NOMO-1 treated with DMSO at 0.1 percent for 48 hours (cell line): Measurements from ENCODE around the gene BCL2L12.

Experiments used
- DNase-seq: peaks from one replicate; lab custom pipeline; 2025; ENCODE audit not compliant: unreplicated experiment; lab: John Stamatoyannopoulos, UW

The BCL2L12 gene

DNA sequence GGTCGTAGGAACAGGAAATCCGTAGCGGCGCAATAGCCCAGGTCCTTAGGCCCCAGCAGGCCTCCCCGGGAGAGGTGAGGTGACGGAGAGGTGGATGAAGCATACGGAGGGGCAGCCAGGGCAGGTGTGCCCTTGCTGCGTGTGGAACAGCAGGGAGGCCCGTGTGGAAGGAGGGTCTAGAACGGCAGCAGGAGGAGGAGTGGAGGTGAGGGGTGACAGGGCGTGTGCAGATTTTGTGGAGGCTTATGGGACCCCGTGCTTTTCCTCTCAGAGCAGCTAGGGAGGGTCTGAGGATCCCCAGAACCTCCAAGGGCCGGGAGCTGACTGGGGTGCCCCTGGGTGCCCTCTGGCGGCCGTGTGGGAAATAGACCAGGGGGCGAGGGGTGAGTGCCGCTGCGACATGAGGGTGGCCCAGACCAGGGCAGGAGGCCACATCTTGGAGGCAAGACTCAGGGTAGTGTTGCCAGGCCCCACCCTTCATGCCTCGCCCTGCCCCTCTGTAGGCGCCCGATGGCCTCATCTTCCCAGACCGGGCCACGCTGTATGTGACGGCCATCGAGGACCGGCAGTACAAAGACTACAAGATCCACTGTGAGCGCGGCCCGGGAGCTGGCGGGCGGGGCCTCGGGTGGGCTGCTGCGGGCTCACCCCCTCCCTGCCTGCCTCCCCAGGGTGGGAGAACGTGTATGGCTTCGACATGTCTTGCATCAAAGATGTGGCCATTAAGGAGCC is 18.7 kb downstream of the BCL2L12 start:
- DNase-seq = no peak

DNA sequence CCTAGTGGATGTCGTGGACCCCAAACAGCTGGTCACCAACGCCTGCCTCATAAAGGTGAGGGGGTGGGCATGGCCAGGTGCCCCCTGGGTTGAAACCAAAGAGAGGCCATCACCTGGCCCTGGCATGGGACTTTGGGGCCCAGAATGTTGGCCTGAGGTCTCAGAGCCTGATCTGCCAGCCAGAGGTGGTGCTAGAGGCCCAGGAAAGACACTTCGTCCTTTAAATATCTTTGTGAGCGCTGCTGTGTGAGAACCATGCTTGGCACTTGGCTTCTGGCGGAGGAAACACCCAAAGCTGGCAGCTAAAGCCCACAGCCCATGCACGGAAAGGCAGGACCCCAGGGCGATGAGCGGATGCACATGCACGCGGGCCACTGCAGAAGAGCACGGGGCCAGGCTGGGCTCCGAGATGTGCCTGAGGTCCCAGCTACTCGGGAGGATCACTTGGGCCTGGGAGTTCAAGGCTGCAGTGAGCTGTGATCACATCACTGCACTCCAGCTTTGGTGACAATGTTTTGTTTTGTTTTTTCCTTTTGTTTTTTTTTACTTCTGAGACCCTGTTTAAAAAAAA is 19.3 kb downstream of the BCL2L12 start:
- DNase-seq = no peak

DNA sequence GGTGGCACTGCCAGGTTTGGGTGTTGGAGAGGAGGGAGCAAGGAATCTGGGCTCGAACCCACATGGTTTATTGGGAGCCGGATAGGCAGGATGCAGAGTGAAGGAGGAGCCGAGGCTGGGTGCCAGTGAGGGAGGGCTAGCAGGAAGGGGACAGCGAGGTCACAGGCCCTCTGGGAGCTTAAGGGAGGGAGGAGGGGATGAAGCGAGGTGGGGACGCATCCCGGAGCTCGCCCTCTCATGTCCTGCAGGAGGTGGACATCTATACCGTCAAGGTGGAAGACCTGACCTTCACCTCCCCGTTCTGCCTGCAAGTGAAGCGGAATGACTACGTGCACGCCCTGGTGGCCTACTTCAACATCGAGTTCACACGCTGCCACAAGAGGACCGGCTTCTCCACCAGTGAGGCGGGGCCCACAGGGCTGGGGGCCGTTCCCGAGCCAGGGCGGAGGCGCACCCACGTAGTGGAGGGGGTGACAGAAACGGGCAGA is 20.2 kb downstream of the BCL2L12 start:
- no peak for DNase-seq

GRCh38 chr19:49686503-49687088 is 20.9 kb downstream of the BCL2L12 start:
- DNase-seq = no peak

DNA sequence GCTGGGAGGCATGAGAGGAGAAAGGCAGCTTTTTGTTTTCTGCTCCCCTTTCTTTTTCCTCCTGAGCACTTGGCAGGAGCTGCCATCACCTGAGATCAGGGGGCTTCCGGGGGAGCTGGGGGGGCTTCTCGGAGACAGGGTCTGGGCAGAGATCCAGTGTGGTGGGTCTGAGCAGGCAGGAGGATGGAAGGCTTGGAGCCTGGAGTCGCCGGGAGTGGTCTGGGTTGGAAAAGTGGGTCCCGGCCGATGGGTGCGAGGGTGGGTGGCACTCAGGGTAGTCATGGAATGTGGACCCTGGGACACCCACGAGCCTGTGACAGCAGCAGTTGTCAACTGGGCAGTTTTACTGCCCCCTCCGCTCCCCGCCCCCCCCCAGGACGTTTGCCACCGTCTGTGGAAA is 21.4 kb downstream of the BCL2L12 start:
- DNase-seq = no peak

DNA sequence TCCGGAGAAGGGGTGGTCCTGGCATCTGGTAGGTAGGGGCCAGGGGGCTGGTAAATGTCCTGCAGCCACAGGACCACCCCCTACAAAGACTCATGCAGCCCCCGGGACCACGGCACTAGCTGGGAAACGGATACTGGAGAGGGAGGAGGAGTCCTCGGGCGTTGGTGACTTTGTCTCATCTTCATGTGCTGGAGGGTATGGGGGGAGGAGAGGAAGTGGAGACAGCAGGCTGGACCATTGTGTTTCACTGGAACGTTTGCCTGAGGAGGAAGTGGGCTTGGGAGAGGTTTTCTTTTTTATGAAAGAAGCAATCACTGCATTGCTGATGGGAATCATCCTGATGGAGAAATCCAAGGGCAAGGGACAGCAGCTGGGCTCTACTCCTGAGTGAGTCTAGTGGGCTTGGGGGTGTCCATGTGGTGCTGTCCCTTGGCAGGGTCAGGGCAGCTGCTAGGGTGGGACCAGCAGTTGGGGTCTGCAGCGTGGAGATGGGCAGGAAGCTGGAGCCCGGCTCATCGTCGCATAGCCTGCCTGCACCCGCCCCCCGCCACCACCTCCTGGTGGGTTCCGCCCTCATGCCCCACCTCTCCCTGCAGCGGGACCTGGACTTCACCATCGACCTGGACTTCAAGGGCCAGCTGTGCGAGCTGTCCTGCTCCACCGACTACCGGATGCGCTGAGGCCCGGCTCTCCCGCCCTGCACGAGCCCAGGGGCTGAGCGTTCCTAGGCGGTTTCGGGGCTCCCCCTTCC is 22.0 kb downstream of the BCL2L12 start:
- no peak for DNase-seq

DNA sequence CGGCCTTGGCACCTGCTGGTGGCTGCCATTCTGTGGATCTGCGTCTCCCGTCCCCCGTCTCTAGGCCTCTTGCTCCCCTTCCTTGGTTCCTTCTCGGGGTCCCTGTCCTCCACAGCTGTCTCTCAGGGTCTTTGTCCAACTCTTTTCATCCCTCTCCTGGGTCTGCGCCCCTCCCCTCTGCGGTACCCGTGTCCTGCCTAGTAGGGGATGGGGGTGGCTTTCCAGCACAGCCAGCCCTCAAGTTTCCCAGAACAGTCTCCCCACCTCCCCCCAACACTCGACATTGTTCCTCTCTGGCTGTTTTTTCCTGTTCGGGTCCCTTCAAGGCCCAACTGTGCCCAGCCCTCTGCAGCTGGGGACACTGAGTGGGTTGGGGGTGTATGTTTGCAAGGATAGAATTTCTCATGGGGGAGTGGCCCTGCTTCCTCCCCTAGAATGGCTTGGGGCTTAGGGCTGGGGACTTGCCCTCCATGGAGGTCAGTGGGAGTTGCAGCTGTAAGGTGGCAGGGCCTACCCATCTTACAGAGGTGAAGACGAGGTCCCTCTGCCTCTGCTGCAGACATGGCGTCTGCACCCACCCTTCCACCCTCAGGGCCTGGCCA is 22.9 kb downstream of the BCL2L12 start:
- no peak for DNase-seq

DNA sequence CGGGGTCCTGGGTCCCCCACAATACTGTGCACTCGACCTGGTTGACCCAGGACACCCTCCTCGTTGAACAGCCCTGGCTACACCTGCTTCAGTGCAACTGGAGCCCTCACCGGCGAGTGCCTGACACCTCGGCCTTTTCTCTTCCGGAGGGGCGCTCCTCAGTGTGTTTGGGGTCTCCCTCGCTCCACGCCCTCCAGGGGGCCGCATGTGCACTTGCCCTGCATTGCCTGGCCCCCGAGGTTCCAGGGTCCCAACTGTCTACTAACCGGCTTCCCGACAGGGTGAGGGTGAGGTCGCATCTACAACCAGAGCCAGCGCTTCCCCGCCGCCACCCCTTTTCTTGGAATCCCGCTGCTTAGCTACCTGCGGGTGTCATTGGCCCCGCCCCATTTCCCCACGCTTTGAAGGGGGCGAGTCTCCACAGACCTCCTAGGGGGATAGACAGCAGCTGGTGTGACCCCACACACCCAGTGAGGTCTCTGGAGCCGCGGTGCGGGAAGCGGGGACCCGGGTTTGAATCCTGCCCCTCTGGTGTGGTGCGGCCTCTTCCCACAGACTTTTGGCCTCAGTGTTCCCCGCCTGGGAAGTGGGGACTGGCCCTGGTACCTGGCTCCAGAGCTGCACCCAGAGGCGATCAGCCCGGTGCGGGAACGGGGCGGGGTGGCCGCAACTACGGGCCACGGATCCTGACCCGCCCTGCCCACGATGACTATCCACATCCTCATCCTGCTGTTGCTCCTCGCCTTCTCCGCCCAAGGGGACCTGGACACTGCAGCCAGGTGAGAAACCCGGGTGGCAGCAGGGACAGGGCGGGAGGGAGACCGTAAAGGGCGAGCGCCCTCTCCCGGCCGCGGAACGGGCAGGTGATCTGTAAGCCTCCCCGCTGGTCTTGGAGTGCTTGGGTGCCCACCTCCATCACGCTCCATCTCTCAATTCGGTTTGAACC is 23.7 kb downstream of the BCL2L12 start, which contains the start of gene ADM5:
Gene ADM5 (plus strand): TSS at position 462 of the 946 bp plus-strand sequence. CDS start 244 bp downstream, at position 706.
- no peak for DNase-seq

DNA sequence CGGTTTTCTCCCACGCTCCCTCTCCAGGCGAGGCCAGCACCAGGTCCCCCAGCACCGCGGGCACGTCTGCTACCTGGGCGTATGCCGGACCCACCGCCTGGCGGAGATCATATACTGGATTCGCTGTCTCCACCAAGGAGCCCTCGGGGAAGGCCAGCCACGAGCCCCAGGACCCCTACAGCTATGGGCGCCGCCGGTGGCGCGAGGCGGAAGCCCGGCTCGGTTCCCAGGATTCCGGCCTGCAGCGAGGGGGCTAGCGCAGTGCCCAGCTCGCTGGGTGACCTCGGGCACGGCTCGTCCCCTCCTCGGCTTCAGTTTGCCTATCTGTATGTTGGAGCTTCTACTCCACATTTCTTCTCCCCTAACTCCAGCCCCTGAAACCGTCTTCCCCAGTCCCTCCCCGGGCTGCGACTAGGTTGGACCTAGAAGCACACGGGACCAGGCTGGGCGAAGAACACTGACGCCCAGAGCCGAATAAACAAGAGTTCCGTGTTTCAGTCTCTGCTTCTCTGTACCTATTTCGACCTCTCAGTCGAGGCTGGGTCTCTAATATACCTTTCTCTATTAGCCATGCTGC is 24.4 kb downstream of the BCL2L12 start:
- DNase-seq = no peak

DNA sequence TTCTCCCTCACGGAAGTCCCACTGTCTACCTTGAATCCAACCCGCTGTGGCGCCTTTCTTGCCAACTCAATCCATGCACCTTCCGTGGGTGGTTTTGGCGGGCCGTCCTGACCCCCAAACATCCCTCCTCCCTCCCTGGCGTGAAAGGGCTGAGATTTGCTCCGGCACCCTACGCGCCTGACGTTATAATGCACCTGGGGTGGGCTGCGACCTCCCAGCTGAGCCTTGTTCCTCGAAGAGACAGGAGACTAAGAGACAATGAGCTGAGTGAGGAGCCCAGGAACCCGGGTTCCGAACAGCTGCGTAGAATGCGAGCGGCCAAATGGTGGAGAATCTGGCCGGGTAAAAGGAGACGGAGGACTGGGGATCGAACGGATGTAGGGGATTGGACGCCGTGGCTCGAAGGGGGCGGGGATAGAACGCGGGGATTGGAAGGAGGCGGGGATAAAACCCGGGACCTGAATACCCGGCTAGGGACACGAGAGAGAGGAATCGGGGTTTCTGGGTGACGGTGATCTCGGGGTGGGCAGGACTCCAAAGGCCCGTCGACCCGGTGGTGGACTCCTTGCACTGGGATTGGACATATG is 25.0 kb downstream of the BCL2L12 start, which contains the start of gene CPT1C:
Gene CPT1C (plus strand): TSS at position 461 of the 587 bp plus-strand sequence. CDS start 1,137 bp downstream, outside the sequence.
- DNase-seq = no peak

DNA sequence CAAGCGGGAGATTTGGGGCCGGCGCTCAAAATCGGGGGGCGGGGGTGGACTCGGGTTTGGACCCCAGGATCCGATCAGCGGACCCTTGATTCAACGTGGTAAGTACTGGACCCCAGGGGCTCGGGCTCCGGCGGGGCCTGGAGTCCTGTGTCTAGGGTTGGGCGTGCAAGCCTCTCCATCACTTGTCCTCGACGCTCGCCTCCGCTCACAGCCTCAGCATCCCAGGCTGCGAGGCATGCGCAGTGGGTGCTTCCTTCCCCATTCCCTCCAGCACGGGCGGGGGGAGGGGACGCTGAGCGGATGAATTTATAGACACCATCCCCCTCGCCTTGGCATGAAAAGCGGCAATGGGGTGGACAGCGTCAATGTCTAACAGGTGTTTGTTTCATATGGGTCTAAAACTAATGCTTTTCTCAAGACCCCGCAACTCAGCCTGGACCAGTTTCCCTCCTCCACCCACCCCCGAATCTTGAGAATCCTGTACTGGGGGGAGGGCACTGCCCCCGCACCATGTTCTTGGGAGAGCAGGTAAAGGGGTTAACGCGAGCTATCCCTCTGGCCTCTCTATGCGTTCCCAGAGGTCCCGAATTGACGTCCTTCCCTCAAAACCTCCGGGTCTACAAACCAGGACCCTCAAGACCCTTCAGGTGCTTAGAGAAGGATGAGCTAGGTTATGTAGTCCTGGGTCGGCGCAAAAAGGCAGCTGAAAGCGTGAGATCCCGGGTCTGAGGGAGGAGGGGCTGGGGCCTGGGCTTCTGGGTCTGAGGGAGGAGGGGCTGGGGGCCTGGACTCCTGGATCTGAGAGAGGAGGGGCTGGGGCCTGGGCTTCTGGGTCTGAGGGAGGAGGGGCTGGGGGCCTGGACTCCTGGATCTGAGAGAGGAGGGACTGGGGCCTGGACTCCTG is 25.8 kb downstream of the BCL2L12 start:
- no peak for DNase-seq

DNA sequence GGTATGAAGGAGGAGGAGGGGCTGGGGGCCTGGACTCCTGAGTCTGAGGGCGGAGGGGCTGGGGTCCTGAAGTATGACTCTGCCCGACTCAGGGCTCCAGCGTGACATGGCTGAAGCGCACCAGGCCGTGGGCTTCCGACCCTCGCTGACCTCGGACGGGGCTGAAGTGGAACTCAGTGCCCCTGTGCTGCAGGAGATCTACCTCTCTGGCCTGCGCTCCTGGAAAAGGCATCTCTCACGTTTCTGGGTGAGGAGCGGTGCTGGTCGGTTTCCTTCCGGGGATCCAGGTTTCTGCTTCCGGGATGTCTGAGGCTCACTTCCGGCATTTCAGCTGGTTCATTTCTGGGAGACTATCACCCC is 26.4 kb downstream of the BCL2L12 start:
- no peak for DNase-seq

- DNase-seq = no peak
Observed at GRCh38 chr19:49696115-49696514, 30.4 kb downstream of the BCL2L12 start.

- no peak for DNase-seq
Observed at GRCh38 chr19:49696865-49697264, 31.1 kb downstream of the BCL2L12 start.

DNA sequence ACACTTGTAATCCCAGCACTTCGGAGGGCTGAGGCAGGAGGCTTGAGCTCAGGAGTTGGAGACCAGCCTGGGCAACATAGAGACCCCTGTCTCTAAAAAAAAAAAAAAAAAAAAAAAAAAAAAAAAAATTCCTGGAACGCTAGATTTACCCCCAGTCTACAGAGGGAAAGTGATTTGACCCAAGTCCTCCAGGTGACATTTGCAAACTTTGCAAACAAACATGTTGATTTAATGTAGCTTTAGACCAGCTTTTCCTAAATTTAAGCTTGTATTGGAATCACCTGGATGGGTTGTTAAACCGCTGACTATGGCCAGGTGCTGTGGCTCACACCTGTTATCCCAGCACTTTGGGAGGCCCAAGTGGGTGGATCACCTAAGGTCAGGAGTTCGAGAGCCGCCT is 33.6 kb downstream of the BCL2L12 start:
- DNase-seq = no peak

GRCh38 chr19:49700563-49700962 is 34.8 kb downstream of the BCL2L12 start:
- no peak for DNase-seq

GRCh38 chr19:49701271-49701786 is 35.6 kb downstream of the BCL2L12 start:
- no peak for DNase-seq
